Prostate gland (tissue), 2 donors: ENCODE measurements around the gene ANKRD50. TPM values are rescaled to one million over a fixed set of nuclear protein-coding genes. Genes with fewer than 3 reads are reported as not detected.

ENCODE experiments used
- DNase-seq: peaks from one replicate; pipeline ENCODE4 v3.0.0-alpha.2; 2019; ENCODE audit warnings: low spot score
- H3K27ac ChIP-seq, 2 donors: fragments of 200-600 bp; sonication (generic); 2 replicates each; pipeline ENCODE4 v1.5.1; 2017 to 2019
- H3K27me3 ChIP-seq: fragments of 200-600 bp; sonication (generic); replicated peaks from 2 replicates; pipeline ENCODE4 v1.5.1; 2019; ENCODE audit not compliant: insufficient read depth
- H3K36me3 ChIP-seq, 2 donors: fragments of 200-600 bp; sonication (generic); 1 replicate in 1 of 2; 2 replicates in 1 of 2; pipeline versions ENCODE4 v1.5.1 to v1.8.1; 2017 to 2019
- H3K4me1 ChIP-seq: fragments of 200-600 bp; sonication (generic); replicated peaks from 2 replicates; pipeline ENCODE4 v1.5.1; 2019
- H3K4me3 ChIP-seq, 2 donors: fragments of 200-600 bp; sonication (generic); 2 replicates each; pipeline ENCODE4 v1.5.1; 2017 to 2019
- H3K9me3 ChIP-seq: fragments of 200-600 bp; sonication (generic); 2 replicates; pipeline ENCODE4 v1.5.1; 2017
- POLR2A ChIP-seq: fragments of 450-650 bp; IDR thresholded peaks from one replicate; pipeline ENCODE4 v1.6.1; 2016; ENCODE audit warnings: antibody characterized with exemption, mild to moderate bottlenecking
- POLR2AphosphoS5 ChIP-seq: sonication (generic); formaldehyde crosslinking; IDR thresholded peaks from one replicate; pipeline ENCODE4 v1.6.1; 2017; ENCODE audit warnings: antibody characterized with exemption
- WGBS: methylation state at CpG from one replicate; pipeline ENCODE4 v1.1.5; 2018; 5-methylcytosine and 5-hydroxymethylcytosine counted together
- intact Hi-C: fragments of 100-400 bp; cut with DNase I; formaldehyde crosslinking; loops from one replicate; pipeline ENCODE4 v1.14.2; 2022
- total RNA-seq, 2 donors: library from RNA; depleted of rRNA; stranded (reverse); fragments of >200 nt; gene quantifications; one replicate each; pipeline ENCODE4 v1.1.0, GENCODE V29; 2016
- TF ChIP-seq, protein P1 (sequence below), 4 experiments: fragments of 200-600 bp in 2 of 4; fragments of 450-650 bp in 2 of 4; sonication (generic) in 2 of 4; IDR thresholded peaks; 1 replicate in 3 of 4; 2 replicates in 1 of 4; pipeline ENCODE4 v1.5.1; 2016 to 2019; ENCODE audit warnings: antibody characterized with exemption in 4 of 4, mild to moderate bottlenecking in 2 of 4, moderate library complexity in 2 of 4

ANKRD50 gene
- total RNA-seq, 2 donors from 2014 or later, result 28.7 to 33.8 TPM

DNA sequence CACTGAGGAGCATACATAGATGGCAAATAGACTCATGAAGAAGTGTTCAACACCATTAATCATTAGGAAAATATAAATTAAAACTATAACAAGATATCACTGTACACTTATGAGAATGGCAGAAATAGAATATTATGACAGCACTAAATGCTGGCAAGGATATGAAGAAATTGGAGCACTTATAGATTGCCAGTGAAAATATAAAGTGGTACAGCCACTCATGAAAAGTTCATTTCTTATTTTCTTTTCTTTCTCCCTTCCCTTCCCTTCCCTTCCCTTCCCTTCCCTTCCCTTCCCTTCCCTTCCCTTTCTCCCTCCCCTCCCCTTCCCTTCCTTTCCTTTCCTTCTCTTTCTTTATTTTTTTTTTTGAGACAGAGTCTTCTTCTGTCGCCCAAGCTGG, 53.7 kb downstream of the ANKRD50 start:
- no peak overlapping the region for H3K27ac ChIP-seq
- H3K9me3 ChIP-seq, result no peaks in the 10 kb centered on the region
- H3K27me3 ChIP-seq, result no peaks in the 10 kb centered on the region
- H3K36me3 ChIP-seq, result no peaks in the 10 kb centered on the region
- DNase-seq, result no peak
- no peaks in the 10 kb centered on the region for H3K4me1 ChIP-seq
- H3K4me3 ChIP-seq, result no peak overlapping the region
- intact Hi-C loops, result no loop called here
- TF ChIP-seq POLR2A, result no peak
- TF ChIP-seq, protein P1, sequence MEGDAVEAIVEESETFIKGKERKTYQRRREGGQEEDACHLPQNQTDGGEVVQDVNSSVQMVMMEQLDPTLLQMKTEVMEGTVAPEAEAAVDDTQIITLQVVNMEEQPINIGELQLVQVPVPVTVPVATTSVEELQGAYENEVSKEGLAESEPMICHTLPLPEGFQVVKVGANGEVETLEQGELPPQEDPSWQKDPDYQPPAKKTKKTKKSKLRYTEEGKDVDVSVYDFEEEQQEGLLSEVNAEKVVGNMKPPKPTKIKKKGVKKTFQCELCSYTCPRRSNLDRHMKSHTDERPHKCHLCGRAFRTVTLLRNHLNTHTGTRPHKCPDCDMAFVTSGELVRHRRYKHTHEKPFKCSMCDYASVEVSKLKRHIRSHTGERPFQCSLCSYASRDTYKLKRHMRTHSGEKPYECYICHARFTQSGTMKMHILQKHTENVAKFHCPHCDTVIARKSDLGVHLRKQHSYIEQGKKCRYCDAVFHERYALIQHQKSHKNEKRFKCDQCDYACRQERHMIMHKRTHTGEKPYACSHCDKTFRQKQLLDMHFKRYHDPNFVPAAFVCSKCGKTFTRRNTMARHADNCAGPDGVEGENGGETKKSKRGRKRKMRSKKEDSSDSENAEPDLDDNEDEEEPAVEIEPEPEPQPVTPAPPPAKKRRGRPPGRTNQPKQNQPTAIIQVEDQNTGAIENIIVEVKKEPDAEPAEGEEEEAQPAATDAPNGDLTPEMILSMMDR (IDR thresholded peaks at IDR 0.05), result no peak
- TF ChIP-seq POLR2AphosphoS5, result no peak
- WGBS, result 100% methylated on average over 1 of the region's 1 CpG

DNA sequence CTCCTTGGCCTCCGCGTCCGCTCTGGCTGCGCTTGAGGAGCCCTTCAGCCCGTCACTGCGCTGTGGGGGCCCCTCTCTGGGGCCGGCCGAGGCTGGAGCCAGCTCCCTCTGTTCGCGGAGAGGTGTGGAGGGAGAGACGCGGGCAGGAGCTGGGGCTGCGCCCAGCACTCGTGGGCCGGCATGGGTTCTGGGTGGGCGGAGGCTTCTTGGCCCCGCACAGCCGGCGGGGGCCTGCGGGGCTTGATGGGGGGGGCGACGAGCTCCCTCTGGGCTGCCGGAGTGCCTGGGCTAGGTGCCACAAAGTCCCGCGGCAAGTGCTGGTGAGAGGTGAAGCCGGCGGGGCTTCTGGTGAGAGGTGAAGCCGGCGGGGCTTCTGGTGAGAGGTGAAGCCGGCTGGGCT, 61.9 kb downstream of the ANKRD50 start:
- Histone ChIP-seq H3K9me3 (no peaks in the 10 kb centered on the region), H3K27ac (no peak overlapping the region), H3K36me3 (no peaks in the 10 kb centered on the region), H3K27me3 (no peaks in the 10 kb centered on the region), H3K4me3 (no peak overlapping the region), H3K4me1 (no peaks in the 10 kb centered on the region)
- DNase-seq, result no peak
- WGBS, result 92% methylated on average over 30 of the region's 30 CpGs
- TF ChIP-seq, protein P1 (IDR thresholded peaks at IDR 0.05), result no peak
- TF ChIP-seq POLR2AphosphoS5 (no peak), POLR2A (no peak)
- intact Hi-C loops, result no loop called here

DNA sequence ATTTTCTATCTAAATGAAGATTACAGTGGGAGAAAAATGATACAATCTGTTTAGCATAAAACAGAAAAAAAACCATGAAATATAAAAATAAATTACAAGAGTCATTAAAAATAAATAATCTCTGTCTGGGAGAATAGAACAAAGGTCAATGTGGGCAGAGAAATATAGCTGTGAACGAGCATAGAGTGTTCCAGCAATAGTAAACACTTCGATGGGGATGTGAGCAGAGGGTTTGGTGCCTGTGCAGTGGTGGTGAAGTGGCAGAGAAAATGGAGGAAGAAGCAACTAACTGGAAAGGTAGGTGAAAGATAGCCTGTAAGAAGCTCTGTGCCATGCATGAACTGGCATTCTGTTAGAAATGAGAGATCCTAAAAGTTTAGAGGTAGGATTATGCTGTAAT, 64.9 kb downstream of the ANKRD50 start:
- no peak for DNase-seq
- Histone ChIP-seq H3K36me3 (no peaks in the 10 kb centered on the region), H3K27me3 (no peaks in the 10 kb centered on the region), H3K9me3 (no peaks in the 10 kb centered on the region), H3K4me1 (no peaks in the 10 kb centered on the region), H3K4me3 (no peak overlapping the region), H3K27ac (no peak overlapping the region)
- WGBS, result 49% methylated on average over 2 of the region's 2 CpGs
- intact Hi-C loops, result no loop called here
- TF ChIP-seq POLR2A (no peak), POLR2AphosphoS5 (no peak)
- TF ChIP-seq, protein P1 (IDR thresholded peaks at IDR 0.05), result no peak

DNA sequence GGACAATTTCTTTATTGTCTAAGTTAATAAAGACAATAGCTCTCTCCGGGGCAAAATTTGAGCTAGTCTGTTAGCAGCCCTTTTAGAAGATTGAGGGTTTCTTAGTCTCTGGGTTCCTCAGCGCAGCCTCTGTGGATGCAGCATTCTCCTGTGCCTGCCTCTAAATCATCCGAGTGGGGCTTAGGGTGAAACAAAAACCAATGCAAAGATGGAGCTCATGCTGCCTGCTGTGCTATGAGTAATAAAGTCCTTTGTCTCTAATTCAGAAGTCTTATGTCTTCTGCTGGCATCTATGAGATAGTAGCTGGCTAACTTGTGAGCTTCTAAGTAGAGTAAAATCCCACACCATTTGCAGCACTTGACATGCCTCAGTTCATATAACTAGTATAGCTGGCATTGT, 67.9 kb downstream of the ANKRD50 start:
- 93% methylated on average over 3 of the region's 3 CpGs for WGBS
- no peak overlapping the region for H3K27ac ChIP-seq
- intact Hi-C loops, result no loop called here
- no peaks in the 10 kb centered on the region for H3K4me1 ChIP-seq
- no peak for DNase-seq
- H3K27me3 ChIP-seq, result no peaks in the 10 kb centered on the region
- H3K36me3 ChIP-seq, result no peaks in the 10 kb centered on the region
- no peaks in the 10 kb centered on the region for H3K9me3 ChIP-seq
- TF ChIP-seq POLR2A (no peak), POLR2AphosphoS5 (no peak)
- TF ChIP-seq, protein P1 (IDR thresholded peaks at IDR 0.05), result no peak
- H3K4me3 ChIP-seq, result no peak overlapping the region

DNA sequence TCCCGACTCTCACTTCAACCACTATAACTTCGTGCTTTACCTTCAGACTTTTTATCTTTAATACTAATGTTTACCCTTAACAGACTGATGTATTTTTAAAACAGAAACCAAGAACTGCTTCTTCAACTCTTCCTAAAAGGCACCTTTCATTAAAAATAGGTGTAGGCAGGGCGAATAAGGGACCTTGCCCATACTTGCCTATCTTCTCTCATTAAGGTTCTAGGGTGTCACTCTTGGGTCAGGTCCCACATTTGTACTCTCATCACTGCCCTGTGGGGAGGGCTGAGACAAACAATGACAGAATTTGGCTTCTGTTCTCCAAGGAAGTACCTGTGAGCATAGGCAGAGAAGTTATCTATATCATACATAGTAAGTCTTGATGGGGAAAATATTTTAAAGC, 69.7 kb downstream of the ANKRD50 start:
- no peaks in the 10 kb centered on the region for H3K27me3 ChIP-seq
- no peaks in the 10 kb centered on the region for H3K4me1 ChIP-seq
- no peak overlapping the region for H3K4me3 ChIP-seq
- DNase-seq, result no peak
- no peaks in the 10 kb centered on the region for H3K36me3 ChIP-seq
- TF ChIP-seq, protein P1 (IDR thresholded peaks at IDR 0.05), result no peak
- TF ChIP-seq POLR2AphosphoS5, result no peak
- no peak for TF ChIP-seq POLR2A
- H3K27ac ChIP-seq, result no peak overlapping the region
- 27% methylated on average over 3 of the region's 3 CpGs for WGBS
- intact Hi-C loops, result no loop called here
- no peaks in the 10 kb centered on the region for H3K9me3 ChIP-seq
